Activated effector memory CD4-positive, alpha-beta T cell treated with Interleukin-2 at 50 U/mL for 16 hours (primary cell): ENCODE results near the gene HOXB13.
"Not testable (repeated sequence)": the region's sequence is repeated elsewhere in the genome, so short reads cannot be mapped to it uniquely, and the experiment has no call there.

Source experiments
- DNase-seq: peaks from one replicate; pipeline ENCODE4 v3.0.0-alpha.2; 2020

HOXB13 gene

DNA sequence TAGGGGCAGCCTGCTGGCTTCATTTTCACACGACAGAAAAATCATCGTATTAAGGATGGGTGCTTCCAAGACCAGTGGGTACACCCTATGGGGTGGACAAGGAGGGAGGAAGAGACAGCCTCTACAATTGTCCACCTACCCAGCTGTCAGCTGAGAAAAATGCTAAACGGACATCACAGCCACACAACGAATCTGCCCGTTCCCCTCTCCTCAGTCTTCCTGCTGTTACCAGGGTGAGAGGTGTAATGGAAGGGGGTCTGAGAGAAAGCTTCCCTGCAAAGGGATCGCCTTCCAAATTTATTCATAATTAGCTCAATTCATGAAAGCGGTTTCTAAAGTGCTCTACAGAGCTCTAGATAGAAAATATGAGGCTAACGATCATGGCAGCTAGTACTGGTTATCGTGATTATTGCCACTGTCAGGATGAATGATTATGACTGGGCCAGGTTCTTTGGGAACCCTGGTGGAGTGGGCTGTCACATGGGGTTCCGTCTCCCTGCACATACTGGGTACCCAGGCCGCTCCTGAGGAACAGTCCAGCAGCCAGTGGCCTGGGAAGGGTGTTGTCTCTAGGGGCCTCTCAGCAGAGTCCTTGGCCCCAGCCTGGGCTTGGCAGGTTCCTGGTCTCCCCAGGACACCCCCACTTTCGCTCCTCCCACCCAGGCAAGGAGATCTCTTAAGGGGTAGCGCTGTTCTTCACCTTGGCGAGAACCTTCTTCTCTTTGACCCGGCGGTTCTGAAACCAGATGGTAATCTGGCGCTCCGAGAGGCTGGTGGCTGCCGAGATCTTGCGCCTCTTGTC, 2.2 kb downstream of the HOXB13 start:
- no peak for DNase-seq

DNA sequence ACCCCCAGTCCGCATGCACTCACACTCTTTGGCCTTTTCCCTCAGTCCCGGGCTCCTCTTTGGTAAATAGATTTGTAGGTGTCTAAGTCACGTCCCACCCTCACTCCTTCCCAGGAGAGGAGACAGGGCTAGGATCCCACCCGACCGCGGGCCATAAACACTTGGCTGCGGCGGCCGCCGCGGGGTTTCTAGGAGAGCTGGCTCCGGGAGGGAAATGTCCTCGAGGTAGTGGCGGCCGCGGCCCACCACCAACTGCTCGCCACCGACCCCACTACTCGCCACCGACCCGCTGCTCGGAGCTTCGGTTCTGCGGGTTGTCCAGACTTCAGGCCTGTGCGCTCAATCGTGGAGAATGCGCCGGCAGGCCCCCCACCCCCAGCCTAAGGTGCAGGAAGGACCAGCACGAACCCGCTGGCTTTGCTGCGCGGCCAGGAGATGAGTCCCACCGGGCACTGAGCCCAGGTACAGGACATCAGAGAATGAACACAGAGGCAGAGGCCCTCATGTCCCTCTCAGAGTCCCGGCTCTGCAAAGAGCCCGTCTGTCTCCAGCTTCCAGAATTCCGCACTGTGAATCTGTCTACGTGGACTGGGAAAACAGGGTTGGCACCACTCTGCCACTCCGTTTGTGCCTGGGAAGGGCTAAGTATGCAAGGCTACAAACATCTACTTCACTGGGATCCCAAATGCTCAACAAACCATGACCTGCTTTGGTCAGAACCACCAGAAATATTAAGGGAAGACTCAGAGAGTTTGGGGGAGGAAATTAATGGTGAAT, 3.1 kb downstream of the HOXB13 start:
- no peak for DNase-seq

DNA sequence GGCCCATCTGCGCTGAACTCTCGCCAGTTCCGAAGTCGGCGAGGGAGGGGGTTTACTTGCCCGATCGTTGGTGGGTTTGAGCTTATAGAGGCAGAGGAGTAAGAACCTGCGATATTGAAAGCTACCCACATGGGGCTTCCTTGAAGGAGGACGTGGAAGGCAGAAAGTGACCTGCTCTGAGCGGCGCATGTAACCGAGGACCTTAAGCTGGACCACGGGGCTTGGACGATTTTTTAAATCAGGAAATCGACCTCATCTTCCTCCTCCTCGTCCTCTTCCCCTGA, 3.6 kb downstream of the HOXB13 start:
- DNase-seq: no peak

DNA sequence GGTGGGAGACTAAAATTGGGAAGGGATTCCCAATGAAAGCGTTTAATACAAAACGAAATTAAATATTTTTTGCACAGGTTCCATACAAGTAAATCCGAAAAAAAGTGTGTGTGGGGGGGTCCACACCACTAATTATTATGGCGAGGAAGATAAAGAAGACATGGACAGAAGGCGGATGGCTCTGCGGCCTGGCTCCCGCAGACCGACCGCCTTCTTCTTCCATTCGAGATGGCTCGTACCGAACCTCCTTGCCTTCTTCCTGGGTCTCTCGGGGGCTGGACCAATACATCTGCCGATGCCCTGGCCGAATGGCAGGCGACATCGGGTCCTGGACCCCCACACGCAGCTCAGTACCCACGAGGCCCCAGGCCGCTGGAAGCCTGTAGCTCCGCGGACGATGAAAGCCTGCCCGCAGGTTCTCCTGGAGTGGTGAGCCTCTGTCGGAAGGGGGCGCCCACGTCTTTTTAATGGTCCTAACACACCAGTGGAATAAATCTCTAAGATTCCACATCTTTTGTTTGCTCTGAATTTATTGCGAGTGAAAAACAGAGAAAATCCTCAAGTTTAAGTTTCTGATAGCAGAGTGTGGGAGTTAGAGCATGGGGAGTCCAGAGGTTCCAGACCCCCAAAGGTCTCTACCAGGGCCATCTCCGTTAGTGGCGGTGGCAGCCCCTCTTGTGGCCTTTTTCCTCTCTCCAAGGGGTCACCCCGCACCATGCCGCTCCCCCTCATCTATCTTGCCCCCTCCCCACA, 4.1 kb downstream of the HOXB13 start:
- peak; percentile 51 for DNase-seq

DNA sequence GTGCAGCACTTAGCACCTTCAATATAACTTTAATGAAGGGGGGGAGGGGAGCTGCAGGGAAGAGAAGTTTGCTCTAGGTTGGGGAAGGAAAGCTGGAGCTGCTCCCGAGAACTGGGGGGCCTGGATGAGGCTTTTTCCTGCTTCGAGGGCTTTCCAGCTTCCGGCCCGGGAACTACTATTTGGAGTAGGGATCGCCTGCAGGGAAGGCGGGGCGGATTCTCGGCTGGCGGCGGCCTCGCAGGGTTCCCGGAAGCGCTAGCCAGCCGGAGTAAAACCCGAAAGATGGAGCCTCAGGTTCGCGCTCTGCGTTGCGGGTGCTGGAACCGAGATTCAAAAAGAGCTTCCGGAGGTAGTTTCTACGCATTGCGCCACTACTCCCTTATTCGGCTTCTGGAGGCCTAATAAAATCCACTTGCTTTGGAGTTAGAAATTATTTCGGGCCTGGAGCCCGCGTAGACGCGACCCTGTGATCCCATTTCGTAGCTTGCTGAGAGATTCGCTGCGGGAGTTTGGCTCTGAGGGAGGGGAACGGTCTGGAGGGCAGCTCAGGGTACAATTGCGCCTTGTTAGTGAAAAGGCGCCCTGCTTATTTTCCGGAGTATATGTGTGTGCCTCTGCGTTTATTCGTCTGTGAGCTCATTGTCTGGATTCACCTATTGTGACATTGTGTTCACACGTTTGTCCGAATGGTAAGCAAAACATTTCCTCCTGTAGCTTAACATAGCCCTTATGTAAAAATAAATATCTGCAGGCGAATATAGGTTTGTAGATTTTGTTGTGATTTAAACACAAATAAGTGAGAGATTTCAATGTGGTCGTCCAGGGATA, 4.9 kb downstream of the HOXB13 start:
- DNase-seq: no peak

DNA sequence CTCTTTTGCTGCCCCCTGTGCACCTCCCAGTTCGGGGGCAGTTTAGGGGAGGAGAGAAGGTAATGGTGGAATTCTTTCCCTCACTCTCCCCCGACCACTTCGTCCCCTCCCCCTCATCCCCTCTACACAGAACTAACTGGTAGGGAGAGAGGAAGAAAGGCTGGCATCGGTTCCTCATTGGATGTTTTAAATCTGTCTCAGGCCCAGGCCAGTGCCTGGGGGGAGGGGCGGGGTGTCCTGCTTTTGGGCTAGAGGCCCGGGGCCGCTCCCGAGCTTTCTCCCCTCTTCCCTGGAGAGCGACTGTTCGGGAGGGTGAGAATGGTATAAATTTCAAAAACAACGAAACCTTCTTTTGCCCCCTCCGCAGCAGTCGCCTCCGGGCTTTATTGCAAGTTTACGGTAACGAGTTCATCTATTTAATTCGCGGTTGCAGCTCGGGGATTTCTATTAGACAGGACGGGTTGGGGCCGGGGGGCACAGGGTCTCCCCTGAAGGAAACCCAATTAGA, 5.6 kb downstream of the HOXB13 start, which contains the start of gene PRAC2:
TSS of gene PRAC2 (plus strand) at position 271 of the 508 bp plus-strand sequence. CDS start 1,226 bp downstream, outside the sequence.
- no peak for DNase-seq

DNA sequence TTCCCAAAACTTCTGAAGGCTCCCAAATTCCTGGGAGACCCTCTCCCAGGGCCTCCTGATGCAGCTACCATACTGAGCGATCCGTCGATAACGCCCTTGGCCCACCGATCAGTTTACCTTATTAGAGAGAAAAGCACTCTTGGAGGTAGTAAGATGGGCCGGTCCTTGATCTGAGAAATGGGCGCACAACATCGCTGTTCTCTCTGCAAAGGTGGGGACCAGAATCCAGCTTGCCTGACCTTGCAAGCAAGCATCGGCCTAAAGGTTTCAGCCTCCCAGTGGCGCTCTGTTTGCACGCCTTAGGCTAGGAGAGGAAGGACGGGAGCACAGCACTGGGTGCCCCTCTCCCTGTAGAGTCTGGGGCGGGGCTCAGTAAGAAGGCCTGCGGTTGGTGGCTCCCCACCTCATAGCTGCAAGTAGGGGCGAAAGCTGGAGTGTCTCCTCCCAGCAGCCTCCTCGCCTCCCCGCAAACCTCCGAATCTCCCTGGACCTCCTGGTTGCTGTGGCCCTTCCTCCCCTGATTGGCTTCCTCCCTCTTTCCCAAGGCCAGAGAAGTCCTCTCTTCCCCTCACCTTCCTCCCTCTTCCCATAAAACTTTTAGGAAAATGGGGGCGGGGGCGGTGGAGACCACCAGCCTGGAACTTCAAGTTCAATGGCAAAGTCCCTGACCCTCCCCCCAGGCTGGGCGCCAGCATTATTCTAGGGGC, 6.2 kb downstream of the HOXB13 start, which contains the start of gene PRAC1:
TSS of gene PRAC1 (minus strand) at position 318 of the 707 bp plus-strand sequence. CDS start at position 192, 126 bp downstream.
- no peak for DNase-seq

DNA sequence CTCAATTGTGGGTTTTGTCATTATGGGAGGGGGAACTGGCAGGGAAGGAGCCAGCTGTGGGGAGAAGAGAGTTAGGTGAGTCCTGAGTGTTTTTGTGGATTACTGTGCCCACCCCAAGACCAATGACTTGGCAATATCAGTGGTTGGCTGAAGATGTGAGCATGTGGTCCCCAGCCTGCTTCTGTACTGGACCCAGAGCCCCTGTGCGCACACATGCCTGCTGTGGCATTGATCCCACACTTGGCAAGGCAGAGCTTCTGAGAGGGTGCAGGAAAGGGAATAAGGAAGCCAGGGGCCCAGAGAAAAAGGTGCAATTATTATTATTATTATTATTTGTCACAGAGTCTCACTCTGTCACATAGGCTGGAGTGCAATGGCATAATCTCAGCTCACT, 7.5 kb downstream of the HOXB13 start:
- no peak for DNase-seq

DNA sequence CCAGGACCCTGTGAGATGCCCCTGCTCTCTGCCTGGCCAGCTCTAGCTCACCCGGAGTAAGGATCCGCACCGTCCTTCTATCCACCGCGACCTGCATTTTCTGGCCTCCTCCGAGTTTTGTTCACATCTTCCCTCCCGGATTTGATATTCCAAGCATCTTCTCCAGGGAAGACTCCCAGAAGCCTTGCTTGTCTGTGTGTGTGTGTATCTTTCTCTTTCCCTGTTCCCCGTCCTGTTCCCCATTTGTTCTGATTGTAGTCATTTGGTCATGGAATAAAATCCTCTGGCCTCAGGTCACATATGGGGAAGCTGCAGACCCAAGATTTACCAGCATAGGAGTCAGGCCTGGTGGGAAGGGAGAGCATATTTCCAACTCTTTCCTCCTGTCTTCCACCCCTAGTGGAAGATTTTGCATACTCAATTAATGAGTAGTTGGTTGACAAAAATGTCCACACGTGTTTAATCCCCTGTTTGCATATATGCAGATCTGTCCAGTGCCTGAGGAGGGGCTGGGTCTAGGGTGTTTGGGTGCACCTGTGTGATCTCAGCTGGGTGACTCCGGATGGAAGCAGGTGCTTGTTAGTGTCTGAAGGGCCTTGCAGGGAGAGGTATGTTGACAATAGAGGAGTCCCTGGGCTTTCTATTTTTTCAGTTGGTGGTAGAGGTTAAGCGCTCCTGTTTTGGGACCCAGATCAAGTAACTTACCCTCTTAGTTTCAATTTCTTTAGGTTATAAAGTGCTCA, 8.1 kb downstream of the HOXB13 start:
- no peak for DNase-seq

DNA sequence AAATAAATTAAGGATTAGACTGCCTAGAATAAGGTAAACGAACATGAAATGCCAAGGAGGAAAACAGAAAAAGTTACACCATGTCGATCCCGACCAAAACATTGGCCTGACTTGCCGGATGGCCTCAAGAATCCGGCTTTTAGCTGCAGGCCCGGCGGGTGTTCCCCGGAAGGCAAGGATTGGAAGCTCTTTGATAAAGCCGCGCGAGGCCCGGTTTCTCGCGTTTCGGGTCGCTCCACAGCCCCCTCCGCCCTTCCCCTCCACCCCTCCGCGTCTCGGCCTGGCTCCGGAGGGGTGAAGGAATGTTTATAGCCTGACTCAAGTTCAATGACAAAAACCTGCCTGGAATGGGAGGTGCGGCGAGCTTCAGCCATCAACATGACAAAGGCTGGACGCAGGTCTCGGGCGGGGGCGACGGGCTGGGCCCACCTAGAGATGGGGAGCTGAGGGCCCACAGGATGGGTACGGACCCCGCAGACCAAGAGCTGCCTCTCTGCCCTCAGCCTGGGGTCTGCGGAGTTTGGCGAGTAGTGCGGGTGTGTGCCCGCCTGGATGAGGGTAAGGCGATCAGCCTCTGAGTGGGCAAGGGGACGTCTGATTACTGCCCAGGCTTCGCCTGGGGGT, 8.8 kb downstream of the HOXB13 start:
- no peak for DNase-seq

DNA sequence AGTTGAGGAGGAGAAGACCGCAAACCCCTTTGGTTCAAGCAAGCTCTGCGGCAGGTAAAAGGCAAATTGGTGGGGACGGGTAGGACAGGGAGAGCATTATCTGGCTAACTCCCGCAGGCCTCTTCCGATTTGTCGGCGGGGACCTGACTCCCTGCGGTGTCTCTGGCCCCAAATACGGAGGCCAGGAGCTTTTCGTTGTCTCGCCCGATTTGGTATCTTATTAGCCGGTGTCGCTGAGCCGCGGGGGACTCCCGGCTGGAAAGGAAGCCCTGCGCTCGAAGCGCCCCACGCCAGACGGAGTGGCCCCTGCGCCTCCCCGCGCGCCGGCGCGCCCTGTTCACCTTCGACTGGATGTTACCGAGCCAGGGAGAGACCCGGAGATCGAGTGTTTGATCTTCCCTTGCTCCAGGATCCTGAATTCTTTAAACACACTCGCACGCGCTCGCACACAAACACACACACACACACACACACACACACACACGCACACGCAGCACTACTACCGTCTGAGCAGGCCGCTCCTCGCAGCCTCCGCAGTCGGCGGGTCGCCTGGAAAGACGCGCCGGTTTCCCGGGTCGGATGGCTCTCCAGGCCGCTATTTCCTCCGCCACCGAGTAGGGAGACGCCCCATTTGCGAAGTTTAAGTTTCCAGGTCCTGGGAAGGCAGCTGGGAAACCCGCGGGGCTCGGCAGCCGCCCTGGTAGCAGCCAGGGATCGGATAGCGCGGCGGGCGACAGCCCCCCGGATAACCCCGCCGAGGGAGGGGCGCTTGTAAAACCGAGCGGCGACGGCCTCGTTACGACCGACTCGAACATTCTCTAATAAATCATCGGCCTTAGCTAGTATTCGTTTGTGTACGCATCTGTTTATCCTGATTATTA, 9.5 kb downstream of the HOXB13 start:
- DNase-seq: no peak

DNA sequence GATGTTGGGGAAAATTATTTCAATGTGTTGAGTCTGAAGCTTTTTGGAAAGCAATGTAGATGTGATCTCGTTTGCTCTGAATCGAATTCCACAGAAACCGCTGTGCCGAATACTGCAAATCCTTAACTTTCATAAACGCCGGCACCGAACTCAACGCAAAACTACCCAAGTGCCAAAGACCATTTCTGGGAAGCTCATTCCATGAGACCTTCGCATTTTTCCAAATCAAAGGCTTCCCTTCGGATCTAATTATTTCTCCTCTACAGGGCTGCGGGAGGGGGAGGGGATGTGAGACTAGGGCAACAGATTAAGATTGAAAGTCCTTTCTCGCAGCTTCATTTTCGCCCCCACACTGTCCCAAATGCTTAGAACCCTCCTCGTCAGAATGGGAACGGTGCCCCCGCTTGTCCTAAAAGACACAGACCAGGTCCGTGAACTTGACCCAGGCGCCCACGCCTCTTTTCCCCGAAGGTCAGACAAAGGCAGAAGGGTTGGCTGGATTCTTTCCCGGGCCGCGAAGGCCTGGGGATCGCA, 10.3 kb downstream of the HOXB13 start:
- DNase-seq: no peak

DNA sequence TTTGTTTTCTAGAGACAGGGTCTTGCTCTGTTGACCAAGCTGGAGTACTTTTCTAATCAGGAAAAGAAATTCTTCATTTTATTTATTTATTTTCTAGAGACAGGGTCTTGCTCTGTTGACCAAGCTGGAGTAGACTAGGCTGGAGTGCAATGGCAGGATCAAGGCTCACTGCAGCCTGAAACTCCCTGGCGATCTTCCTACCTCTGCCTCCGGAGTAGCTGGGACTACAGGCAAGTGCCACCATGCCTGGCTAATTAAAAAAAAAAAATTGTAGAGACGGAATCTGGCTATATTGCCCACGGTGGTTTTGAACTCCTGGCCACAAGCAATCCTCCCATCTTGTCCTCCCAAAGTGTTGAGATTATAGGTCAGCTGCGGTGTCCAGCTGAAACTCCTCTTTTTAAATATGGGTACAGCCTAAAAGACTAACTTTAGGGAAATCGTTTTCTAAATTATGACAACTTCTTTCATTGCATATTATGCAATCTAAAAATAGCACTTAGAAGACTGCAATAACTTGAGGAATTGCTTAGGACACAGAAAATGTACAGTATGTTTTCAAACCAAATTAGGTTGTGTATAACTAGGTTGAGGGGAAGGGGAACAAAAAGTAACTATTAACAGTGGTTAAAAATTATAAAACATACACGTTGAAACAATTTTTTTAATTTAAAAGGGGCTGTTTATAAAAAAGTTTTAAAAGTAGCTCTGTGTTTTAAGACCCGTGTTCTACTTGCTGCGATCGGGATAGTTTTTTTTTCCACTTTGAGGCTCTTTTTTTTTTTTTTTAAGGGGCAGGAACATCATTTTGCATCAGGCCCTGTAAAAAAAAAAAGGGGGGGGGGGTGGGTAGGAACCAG, 11.0 kb downstream of the HOXB13 start:
- DNase-seq: no peak

DNA sequence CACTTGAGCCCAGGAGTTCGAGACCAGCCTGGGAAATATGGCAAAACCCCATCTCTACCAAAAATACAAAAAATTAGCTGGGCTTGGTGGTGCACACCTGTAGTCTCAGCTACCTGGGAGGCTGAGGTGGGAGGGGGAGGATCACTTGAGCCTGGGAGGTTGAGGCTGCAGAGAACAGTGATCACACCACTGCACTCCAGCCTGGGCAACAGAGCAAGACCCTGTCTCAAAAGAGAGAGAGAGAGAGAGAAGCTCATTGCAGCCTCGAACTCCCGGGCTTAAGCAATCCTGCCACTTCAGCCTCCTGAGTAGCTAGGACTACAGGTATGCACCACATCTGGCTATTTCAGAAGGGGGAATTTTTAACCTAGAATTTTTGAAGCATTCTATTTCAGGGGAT, 12.0 kb downstream of the HOXB13 start:
- not testable (repeated sequence) for DNase-seq

DNA sequence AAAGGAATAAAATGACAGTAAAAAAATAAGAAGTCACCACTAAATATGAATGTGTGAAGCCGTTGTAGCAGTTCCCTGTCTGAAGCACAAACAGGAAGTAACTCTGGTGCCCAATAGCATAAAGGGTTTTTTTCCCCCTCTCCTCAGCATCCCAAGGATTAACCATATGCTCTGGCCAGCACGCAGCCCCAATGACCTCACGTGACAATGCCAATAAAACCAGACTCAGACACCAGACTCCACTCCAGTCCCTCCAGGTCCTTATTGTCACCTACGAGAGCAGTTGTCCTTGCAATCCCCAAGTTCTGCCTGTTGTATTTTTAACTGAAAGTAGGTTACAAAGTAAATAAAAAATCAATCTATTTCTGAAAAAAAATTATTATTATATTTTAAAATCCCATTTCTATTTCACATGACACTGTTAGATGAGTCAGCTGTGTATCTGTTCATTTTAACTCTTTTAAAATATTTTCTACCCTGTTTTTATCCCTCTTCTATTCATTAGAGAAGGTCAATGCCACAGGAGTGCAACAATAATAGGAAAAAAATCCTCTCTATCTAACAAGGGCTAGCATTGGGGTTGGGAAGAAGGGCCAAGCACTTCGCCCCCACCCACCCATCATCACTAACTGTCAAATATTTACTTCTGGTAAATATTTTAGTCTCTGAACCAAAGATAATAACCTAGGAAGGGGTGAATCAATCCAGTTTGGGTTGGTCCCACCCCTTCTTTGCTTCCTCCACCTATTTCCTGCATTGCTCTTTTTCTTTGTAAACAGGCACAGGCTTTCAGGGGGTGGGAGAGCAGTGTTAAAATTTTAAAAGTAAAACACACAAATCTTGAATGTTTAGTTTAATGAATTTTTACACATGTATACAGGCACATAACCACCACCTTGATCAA, 12.8 kb downstream of the HOXB13 start:
- no peak for DNase-seq

DNA sequence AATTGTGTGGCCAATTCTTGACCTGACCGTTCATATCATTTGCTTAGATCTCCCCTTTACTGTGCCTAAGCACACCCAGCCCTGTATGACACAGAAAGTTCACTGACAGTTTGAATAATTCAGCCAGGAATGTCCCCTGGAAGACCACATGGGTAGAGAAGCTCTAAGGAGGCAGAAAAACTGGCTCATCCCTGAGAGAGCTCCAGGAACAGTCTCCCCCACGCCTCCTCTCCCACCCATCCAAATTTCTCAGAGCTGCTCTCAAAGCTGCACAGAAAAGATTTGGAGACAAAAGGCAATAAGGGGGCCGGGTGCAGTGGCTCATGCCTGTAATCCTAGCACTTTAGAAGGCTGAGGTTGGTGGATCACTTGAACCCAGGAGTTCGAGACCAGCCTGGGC, 17.4 kb downstream of the HOXB13 start:
- DNase-seq: no peak
